Uterus (tissue), 2 donors: ENCODE measurements around the gene VTA1.

Experiments
- CTCF ChIP-seq, 4 experiments: fragments of 200-600 bp in 2 of 4; fragments of 450-650 bp in 2 of 4; sonication (generic) in 2 of 4; IDR thresholded peaks; one replicate each; pipeline ENCODE4 v1.5.1; 2016 to 2019; ENCODE audit warnings: antibody characterized with exemption in 4 of 4, mild to moderate bottlenecking in 2 of 4, moderate library complexity in 1 of 4
- POLR2A ChIP-seq, 2 donors: fragments of 450-650 bp; IDR thresholded peaks; one replicate each; pipeline ENCODE4 v1.6.1; 2016; ENCODE audit warnings: antibody characterized with exemption in 2 of 2, mild to moderate bottlenecking in 1 of 2, moderate library complexity in 1 of 2

- TF ChIP-seq CTCF (IDR thresholded peaks at IDR 0.05) (no peak), POLR2A (IDR thresholded peaks at IDR 0.05) (no peak)
These were observed 20.4 kb downstream of the VTA1 start for GRCh38 chr6:142167486-142167885.
